HEK293 (cell line): ENCODE data around the gene LYPD3.

Experiments used
- CTCF ChIA-PET: fragments of 350-600 bp; formaldehyde crosslinking; extraction: SDS; loops from one replicate; lab custom pipeline; 2021; ENCODE audit warnings: antibody characterized with exemption; lab: Yijun Ruan, JAX
- POLR2A ChIA-PET: fragments of 300-600 bp; formaldehyde crosslinking; extraction: SDS; loops from one replicate; lab custom pipeline; 2020; ENCODE audit warnings: antibody characterized with exemption, inconsistent platforms; lab: Yijun Ruan, JAX
- H3K27ac ChIP-seq: fragments of 200-500 bp; sonication (Bioruptor generic); 2 replicates; pipeline ENCODE4 v1.5.1; 2014; ENCODE audit warnings: low read depth, low read length, control low read depth, inconsistent platforms; ENCODE audit errors: extremely low read depth
- H3K36me3 ChIP-seq, 2 experiments: fragments of 200-500 bp in 1 of 2; sonication (Bioruptor generic) in 1 of 2; 1 replicate in 1 of 2; 2 replicates in 1 of 2; pipeline ENCODE4 v1.5.1; 2014 to 2017; ENCODE audit warnings: inconsistent platforms in 2 of 2, low read length in 2 of 2; ENCODE audit not compliant: control insufficient read depth in 2 of 2, insufficient read depth in 1 of 2
- H3K4me1 ChIP-seq: fragments of 200-500 bp; sonication (Bioruptor generic); 2 replicates; pipeline ENCODE4 v1.5.1; 2014; ENCODE audit warnings: mild to moderate bottlenecking, low read length, inconsistent platforms; ENCODE audit not compliant: control insufficient read depth, insufficient read depth
- H3K4me3 ChIP-seq: 2 replicates; pipeline ENCODE4 v1.5.1; 2011; ENCODE audit warnings: low read depth, mild to moderate bottlenecking, control low read depth, low read length, moderate library complexity
- H3K9me3 ChIP-seq: fragments of 200-500 bp; sonication (Bioruptor generic); 2 replicates; pipeline ENCODE4 v1.5.1; 2014; ENCODE audit warnings: low read depth, low read length, inconsistent platforms; ENCODE audit not compliant: control insufficient read depth, insufficient read depth
- BCL11A ChIP-seq: fragments of 450-650 bp; formaldehyde crosslinking; IDR thresholded peaks from 2 replicates; pipeline ENCODE4 v1.5.1; 2016; ENCODE audit warnings: low read depth, missing biosample characterization, missing genetic modification characterization
- KLF9 ChIP-seq: fragments of 450-650 bp; formaldehyde crosslinking; IDR thresholded peaks from 2 replicates; pipeline ENCODE4 v1.5.1; 2016; ENCODE audit warnings: missing biosample characterization, missing genetic modification characterization, low read depth
- PBX3 ChIP-seq: sonication (generic); formaldehyde crosslinking; IDR thresholded peaks from 2 replicates; pipeline ENCODE4 v1.8.1; 2022; ENCODE audit warnings: mild to moderate bottlenecking, moderate library complexity, missing genetic modification reagents
- SP7 ChIP-seq: fragments of 450-650 bp; formaldehyde crosslinking; IDR thresholded peaks from 2 replicates; pipeline ENCODE4 v1.5.1; 2016; ENCODE audit warnings: missing biosample characterization, missing genetic modification characterization
- TRIM28 ChIP-seq: IDR thresholded peaks from 2 replicates; pipeline ENCODE4 v1.6.1; 2011; ENCODE audit warnings: low read length, control low read depth, borderline replicate concordance
- WT1 ChIP-seq: fragments of 450-650 bp; formaldehyde crosslinking; IDR thresholded peaks from 2 replicates; pipeline ENCODE4 v1.5.1; 2016; ENCODE audit warnings: missing biosample characterization, missing genetic modification characterization
- YY2 ChIP-seq: fragments of 450-650 bp; formaldehyde crosslinking; IDR thresholded peaks from 2 replicates; pipeline ENCODE4 v1.5.1; 2016; ENCODE audit warnings: missing biosample characterization, missing genetic modification characterization
- ZBTB48 ChIP-seq: fragments of 450-650 bp; formaldehyde crosslinking; IDR thresholded peaks from 2 replicates; pipeline ENCODE4 v1.5.1; 2016; ENCODE audit warnings: missing biosample characterization, missing genetic modification characterization
- ZBTB7A ChIP-seq: fragments of 450-650 bp; formaldehyde crosslinking; IDR thresholded peaks from 2 replicates; pipeline ENCODE4 v1.5.1; 2016; ENCODE audit warnings: low read depth, missing biosample characterization, missing genetic modification characterization
- ZFP69B ChIP-seq: fragments of 450-650 bp; formaldehyde crosslinking; IDR thresholded peaks from 2 replicates; pipeline ENCODE4 v1.5.1; 2016; ENCODE audit warnings: missing biosample characterization, missing genetic modification characterization
- ZNF121 ChIP-seq: fragments of 450-650 bp; formaldehyde crosslinking; IDR thresholded peaks from 2 replicates; pipeline ENCODE4 v1.5.1; 2016; ENCODE audit warnings: missing biosample characterization, missing genetic modification characterization
- ZNF169 ChIP-seq: fragments of 450-650 bp; formaldehyde crosslinking; IDR thresholded peaks from 2 replicates; pipeline ENCODE4 v1.5.1; 2016; ENCODE audit warnings: missing biosample characterization, missing genetic modification characterization
- ZNF184 ChIP-seq: fragments of 450-650 bp; IDR thresholded peaks from 2 replicates; pipeline ENCODE4 v1.5.1; 2018; ENCODE audit warnings: missing biosample characterization, mild to moderate bottlenecking, missing genetic modification characterization
- ZNF202 ChIP-seq: fragments of 450-650 bp; formaldehyde crosslinking; IDR thresholded peaks from 2 replicates; pipeline ENCODE4 v1.5.1; 2016; ENCODE audit warnings: missing biosample characterization, missing genetic modification characterization, borderline replicate concordance
- ZNF211 ChIP-seq: fragments of 450-650 bp; formaldehyde crosslinking; IDR thresholded peaks from 2 replicates; pipeline ENCODE4 v1.5.1; 2016; ENCODE audit warnings: low read depth, missing biosample characterization, missing genetic modification characterization
- ZNF362 ChIP-seq: fragments of 450-650 bp; formaldehyde crosslinking; IDR thresholded peaks from 2 replicates; pipeline ENCODE4 v1.5.1; 2016; ENCODE audit warnings: missing biosample characterization, missing genetic modification characterization
- ZNF514 ChIP-seq: fragments of 450-650 bp; formaldehyde crosslinking; IDR thresholded peaks from 2 replicates; pipeline ENCODE4 v1.5.1; 2016; ENCODE audit warnings: missing biosample characterization, missing genetic modification characterization
- ZNF621 ChIP-seq: fragments of 450-650 bp; formaldehyde crosslinking; IDR thresholded peaks from 2 replicates; pipeline ENCODE4 v1.5.1; 2017; ENCODE audit warnings: missing biosample characterization, missing genetic modification characterization
- ZNF777 ChIP-seq: fragments of 450-650 bp; formaldehyde crosslinking; IDR thresholded peaks from 2 replicates; pipeline ENCODE4 v1.5.1; 2017; ENCODE audit warnings: missing biosample characterization, missing genetic modification characterization, borderline replicate concordance
- TF ChIP-seq, protein P1 (sequence below): fragments of 450-650 bp; formaldehyde crosslinking; IDR thresholded peaks from 2 replicates; pipeline ENCODE4 v1.5.1; 2017; ENCODE audit warnings: missing biosample characterization, missing genetic modification characterization
- TF ChIP-seq, protein P2 (sequence below): fragments of 450-650 bp; formaldehyde crosslinking; IDR thresholded peaks from 2 replicates; pipeline ENCODE4 v1.5.1; 2017; ENCODE audit warnings: missing biosample characterization, mild to moderate bottlenecking, missing genetic modification characterization, moderate library complexity
- TF ChIP-seq, protein P3 (sequence below): fragments of 450-650 bp; formaldehyde crosslinking; IDR thresholded peaks from 2 replicates; pipeline ENCODE4 v1.5.1; 2016; ENCODE audit warnings: missing biosample characterization, missing genetic modification characterization

Gene LYPD3

DNA sequence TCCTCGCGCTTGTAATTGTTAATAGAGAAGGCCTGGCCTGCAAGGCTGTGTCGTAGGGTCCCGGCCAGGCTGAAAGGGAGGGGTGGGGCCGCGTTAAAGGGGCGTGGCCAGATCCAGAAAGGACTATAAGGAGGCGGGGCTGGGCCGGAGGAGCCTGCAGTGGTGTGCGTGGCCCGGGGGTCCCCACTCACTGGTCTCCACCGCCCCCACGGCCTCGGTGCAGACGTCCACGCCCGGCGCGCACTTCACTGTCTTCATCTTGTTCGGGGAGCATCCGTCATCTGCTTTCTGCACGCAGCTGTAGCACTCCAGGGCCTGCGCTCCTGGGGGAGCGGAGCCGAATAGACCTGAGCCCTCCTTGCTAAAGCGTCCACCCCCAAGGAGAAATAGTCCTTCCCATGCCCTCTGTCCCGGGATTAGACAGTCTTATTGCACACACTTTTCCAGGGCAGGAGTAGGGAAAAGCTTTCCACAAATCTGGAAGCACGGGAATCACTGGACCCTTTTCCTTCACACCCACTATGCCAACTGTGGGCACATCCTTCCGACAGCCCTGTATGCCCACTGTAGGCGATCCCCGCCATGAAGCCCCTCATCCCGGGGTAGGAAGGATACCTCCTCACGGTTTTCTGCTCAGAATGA is 1.2 kb downstream of the LYPD3 start (continued):
- no peak for TF ChIP-seq PBX3
- TF ChIP-seq ZFP69B (tag by site-specific recombination), result peak; percentile 78; the same call in 1 of the 2 replicates
- peak; percentile 35; the same call in 1 of the 2 replicates for TF ChIP-seq ZBTB48 (tag by site-specific recombination)
- TF ChIP-seq, protein P1, sequence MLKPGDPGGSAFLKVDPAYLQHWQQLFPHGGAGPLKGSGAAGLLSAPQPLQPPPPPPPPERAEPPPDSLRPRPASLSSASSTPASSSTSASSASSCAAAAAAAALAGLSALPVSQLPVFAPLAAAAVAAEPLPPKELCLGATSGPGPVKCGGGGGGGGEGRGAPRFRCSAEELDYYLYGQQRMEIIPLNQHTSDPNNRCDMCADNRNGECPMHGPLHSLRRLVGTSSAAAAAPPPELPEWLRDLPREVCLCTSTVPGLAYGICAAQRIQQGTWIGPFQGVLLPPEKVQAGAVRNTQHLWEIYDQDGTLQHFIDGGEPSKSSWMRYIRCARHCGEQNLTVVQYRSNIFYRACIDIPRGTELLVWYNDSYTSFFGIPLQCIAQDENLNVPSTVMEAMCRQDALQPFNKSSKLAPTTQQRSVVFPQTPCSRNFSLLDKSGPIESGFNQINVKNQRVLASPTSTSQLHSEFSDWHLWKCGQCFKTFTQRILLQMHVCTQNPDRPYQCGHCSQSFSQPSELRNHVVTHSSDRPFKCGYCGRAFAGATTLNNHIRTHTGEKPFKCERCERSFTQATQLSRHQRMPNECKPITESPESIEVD (tag by site-specific recombination), result no peak
- TF ChIP-seq KLF9 (tag by site-specific recombination), result 0 out of 2 replicates have a peak, but pooled peaks have one; percentile 1
- no peak for TF ChIP-seq TRIM28

- H3K9me3 ChIP-seq, result no peaks in the 10 kb centered on the region
- ChIA-PET CTCF (interaction anchor here (0.6 to 12.2 kb wide), 11 partner anchors 11 to 965 kb away, joined by 3 to 180 read pairs (median 5); no protein-coding TSS in a partner anchor), POLR2A (interaction anchor here (0.5 to 2.4 kb wide), 27 partner anchors 10 to 1603 kb away, joined by 3 to 30 read pairs (median 5); partner anchors contain the start of genes ETHE1, IRGQ, PHLDB3 and RPS19)
- H3K4me1 ChIP-seq, result peaks cover 13% of the 10 kb centered on the region; the same call in 1 of the 2 replicates
- no peaks in the 10 kb centered on the region for H3K36me3 ChIP-seq
- H3K4me3 ChIP-seq, result peak overlapping the region; percentile 64
- H3K27ac ChIP-seq, result peak overlapping the region; percentile 48; the same call in 1 of the 2 replicates
- no peak for TF ChIP-seq ZNF184 (tag by site-specific recombination)
- TF ChIP-seq ZNF621 (tag by site-specific recombination), result no peak
- no peak for TF ChIP-seq WT1 (tag by site-specific recombination)
- TF ChIP-seq ZNF211 (tag by site-specific recombination), result no peak
- TF ChIP-seq ZNF169 (tag by site-specific recombination), result 0 out of 2 replicates have a peak, but pooled peaks have one; percentile 63
- TF ChIP-seq PBX3, result no peak
- no peak for TF ChIP-seq ZNF121 (tag by site-specific recombination)
- no peak for TF ChIP-seq ZNF362 (tag by site-specific recombination)
- peak; percentile 89 for TF ChIP-seq ZNF777 (tag by site-specific recombination)
- TF ChIP-seq, protein P2, sequence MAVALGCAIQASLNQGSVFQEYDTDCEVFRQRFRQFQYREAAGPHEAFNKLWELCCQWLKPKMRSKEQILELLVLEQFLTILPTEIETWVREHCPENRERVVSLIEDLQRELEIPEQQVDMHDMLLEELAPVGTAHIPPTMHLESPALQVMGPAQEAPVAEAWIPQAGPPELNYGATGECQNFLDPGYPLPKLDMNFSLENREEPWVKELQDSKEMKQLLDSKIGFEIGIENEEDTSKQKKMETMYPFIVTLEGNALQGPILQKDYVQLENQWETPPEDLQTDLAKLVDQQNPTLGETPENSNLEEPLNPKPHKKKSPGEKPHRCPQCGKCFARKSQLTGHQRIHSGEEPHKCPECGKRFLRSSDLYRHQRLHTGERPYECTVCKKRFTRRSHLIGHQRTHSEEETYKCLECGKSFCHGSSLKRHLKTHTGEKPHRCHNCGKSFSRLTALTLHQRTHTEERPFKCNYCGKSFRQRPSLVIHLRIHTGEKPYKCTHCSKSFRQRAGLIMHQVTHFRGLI (tag by site-specific recombination), result no peak
- no peak for TF ChIP-seq ZNF514 (tag by site-specific recombination)
- peak; percentile 99 for TF ChIP-seq KLF9 (tag by site-specific recombination)
- TF ChIP-seq BCL11A (tag by site-specific recombination), result 0 out of 2 replicates have a peak, but pooled peaks have one; percentile 24
- no peak for TF ChIP-seq YY2
- peak; percentile 61; the same call in 1 of the 2 replicates for TF ChIP-seq ZBTB7A (tag by site-specific recombination)
- no peak for TF ChIP-seq ZNF202 (tag by site-specific recombination)
- TF ChIP-seq, protein P3, sequence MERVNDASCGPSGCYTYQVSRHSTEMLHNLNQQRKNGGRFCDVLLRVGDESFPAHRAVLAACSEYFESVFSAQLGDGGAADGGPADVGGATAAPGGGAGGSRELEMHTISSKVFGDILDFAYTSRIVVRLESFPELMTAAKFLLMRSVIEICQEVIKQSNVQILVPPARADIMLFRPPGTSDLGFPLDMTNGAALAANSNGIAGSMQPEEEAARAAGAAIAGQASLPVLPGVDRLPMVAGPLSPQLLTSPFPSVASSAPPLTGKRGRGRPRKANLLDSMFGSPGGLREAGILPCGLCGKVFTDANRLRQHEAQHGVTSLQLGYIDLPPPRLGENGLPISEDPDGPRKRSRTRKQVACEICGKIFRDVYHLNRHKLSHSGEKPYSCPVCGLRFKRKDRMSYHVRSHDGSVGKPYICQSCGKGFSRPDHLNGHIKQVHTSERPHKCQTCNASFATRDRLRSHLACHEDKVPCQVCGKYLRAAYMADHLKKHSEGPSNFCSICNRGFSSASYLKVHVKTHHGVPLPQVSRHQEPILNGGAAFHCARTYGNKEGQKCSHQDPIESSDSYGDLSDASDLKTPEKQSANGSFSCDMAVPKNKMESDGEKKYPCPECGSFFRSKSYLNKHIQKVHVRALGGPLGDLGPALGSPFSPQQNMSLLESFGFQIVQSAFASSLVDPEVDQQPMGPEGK, result peak; percentile 97
- TF ChIP-seq SP7 (tag by site-specific recombination), result peak; percentile 65
Measured at GRCh38 chr19:43463381-43464133, 1.9 kb downstream of the LYPD3 start.
